GM11168 (cell line): Measurements from ENCODE around the gene EGFR.
"Not testable (repeated sequence)": the region's sequence is repeated elsewhere in the genome, so short reads cannot be mapped to it uniquely, and the experiment has no call there.

Experiments used
- in situ Hi-C: fragments of 300-500 bp; cut with MboI; formaldehyde crosslinking; loops from one replicate; pipeline ENCODE4 v1.12.0; 2022; ENCODE audit warnings: low sequenced_read_pairs; ENCODE audit not compliant: unreplicated experiment

The EGFR gene

DNA sequence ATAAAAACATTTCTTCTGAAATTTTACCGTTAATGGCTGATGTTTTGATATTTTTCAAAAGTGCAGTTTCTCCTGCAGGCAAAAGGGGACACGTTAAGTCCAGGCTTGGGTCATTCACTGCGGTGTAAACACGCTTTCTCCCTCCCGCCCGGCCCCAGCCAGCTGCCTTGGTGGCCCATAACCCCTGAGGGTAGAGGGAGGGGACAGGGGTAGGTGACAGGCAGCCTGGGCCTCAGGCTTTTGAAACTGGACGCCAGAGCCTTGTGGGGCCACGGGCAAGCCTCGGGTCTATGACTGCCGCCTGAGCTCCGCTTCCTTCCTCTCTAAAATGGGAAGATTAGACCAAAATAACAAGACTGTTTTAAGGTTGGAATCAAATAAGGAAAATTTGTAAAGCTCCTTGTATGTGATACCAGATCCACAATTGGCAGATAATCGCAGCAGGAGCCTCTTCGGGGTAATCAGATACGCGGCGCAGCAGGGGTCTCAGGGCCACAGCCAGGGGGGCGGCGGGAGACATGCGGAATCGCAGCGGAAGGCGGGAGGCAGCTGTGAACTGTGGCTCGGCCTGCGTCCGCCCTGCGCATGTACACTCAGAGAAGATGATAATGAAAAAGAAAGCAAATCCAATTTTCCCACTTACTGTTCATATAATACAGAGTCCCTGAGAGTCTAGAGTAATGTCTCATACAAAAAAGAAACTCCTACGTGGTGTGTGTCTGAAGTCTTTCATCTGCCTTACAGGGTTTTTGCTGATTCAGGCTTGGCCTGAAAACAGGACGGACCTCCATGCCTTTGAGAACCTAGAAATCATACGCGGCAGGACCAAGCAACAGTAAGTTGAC is 138.3 kb downstream of the EGFR start:
- in situ Hi-C loops = no loop called here

- in situ Hi-C loops = no loop called here
These were observed 138.9 kb downstream of the EGFR start for GRCh38 chr7:55157764-55158105.

GRCh38 chr7:55158541-55159382 is 139.9 kb downstream of the EGFR start:
- in situ Hi-C loops = no loop called here

- in situ Hi-C loops = no loop called here
These were observed 141.7 kb downstream of the EGFR start for GRCh38 chr7:55160539-55160938.

DNA sequence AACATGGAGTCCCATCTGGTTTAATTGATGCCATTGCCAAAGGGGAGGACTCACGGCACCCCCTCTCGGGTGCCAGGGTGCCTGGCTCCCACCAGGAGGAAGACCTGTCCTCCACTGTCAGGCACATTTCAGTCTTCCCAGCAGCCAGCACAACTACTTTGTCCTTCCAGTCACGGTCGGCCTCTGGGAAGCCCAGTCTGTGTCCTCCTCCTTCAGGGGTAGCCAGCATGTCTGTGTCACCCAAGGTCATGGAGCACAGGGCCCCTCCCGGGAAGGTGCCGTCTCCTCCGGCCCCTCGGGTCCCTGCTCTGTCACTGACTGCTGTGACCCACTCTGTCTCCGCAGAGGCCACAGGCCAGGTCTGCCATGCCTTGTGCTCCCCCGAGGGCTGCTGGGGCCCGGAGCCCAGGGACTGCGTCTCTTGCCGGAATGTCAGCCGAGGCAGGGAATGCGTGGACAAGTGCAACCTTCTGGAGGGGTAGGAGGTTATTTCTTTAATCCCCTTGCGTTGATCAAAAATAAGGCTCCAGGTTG is 142.4 kb downstream of the EGFR start:
- in situ Hi-C loops = no loop called here

GRCh38 chr7:55162476-55162875 is 143.7 kb downstream of the EGFR start:
- in situ Hi-C loops = no loop called here

GRCh38 chr7:55163733-55164132 is 144.9 kb downstream of the EGFR start:
- in situ Hi-C loops = no loop called here

- in situ Hi-C loops = no loop called here
These were observed 145.7 kb downstream of the EGFR start for GRCh38 chr7:55164527-55164926.

DNA sequence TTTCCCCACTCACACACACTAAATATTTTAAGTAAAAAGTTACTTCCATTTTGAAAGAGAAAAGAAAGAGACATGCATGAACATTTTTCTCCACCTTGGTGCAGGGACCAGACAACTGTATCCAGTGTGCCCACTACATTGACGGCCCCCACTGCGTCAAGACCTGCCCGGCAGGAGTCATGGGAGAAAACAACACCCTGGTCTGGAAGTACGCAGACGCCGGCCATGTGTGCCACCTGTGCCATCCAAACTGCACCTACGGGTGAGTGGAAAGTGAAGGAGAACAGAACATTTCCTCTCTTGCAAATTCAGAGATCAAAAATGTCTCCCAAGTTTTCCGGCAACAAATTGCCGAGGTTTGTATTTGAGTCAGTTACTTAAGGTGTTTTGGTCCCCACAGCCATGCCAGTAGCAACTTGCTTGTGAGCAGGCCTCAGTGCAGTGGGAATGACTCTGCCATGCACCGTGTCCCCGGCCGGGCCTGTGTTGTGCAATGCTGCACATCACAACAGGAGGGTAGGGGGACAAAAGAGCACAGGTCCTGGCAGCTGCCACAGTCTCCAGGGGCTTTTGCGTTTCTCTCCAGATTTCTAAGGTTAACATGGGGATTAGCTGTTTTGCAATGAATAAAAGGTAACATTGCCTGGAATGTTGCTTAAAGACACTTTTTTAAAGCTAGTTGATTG is 146.5 kb downstream of the EGFR start:
- in situ Hi-C loops = no loop called here

DNA sequence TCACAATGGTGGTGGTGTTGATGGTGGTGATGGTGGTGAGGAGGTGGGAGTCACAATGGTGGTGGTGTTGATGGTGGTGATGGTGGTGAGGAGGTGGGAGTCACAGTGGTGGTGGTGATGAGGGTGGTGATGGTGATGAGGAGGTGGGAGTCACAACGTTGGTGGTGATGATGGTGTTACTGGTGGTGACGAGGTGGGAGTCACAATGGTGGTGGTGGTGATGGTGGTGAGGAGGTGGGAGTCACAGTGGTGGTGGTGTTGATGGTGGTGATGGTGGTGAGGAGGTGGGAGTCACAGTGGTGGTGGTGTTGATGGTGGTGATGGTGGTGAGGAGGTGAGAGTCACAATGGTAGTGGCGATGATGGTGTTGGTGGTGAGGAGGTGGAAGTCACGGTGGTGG is 148.5 kb downstream of the EGFR start:
- in situ Hi-C loops = not testable (repeated sequence)

DNA sequence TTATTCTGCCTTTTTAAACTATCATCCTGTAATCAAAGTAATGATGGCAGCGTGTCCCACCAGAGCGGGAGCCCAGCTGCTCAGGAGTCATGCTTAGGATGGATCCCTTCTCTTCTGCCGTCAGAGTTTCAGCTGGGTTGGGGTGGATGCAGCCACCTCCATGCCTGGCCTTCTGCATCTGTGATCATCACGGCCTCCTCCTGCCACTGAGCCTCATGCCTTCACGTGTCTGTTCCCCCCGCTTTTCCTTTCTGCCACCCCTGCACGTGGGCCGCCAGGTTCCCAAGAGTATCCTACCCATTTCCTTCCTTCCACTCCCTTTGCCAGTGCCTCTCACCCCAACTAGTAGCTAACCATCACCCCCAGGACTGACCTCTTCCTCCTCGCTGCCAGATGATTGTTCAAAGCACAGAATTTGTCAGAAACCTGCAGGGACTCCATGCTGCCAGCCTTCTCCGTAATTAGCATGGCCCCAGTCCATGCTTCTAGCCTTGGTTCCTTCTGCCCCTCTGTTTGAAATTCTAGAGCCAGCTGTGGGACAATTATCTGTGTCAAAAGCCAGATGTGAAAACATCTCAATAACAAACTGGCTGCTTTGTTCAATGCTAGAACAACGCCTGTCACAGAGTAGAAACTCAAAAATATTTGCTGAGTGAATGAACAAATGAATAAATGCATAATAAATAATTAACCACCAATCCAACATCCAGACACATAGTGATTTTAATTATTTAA is 151.7 kb downstream of the EGFR start:
- in situ Hi-C loops = no loop called here

- in situ Hi-C loops = no loop called here
These were observed 152.3 kb downstream of the EGFR start for GRCh38 chr7:55171157-55171556.

DNA sequence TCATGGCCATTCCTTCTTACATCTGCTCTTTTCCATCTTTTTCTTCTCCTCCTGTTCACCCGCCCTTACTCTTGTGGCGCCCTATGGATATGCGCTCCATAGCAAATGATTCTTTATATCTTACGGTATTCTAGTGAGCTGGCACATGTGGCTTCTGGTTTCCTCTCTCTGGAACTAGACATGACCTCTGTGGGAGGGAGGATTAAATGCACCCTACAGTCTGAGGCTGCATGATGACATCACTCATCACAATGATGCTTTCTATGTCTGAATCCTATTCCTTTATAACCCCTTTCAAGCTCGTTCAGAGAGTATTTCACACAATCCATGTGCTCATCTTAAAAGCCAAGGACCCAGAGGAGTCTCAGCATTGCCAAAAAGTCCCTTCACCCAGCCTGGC is 153.3 kb downstream of the EGFR start:
- in situ Hi-C loops = no loop called here

- in situ Hi-C loops = no loop called here
These were observed 154.2 kb downstream of the EGFR start for GRCh38 chr7:55172881-55173609.

- in situ Hi-C loops = no loop called here
These were observed 154.9 kb downstream of the EGFR start for GRCh38 chr7:55173671-55174070.

GRCh38 chr7:55174456-55174855 is 155.6 kb downstream of the EGFR start:
- in situ Hi-C loops = no loop called here

GRCh38 chr7:55174856-55175255 is 156.0 kb downstream of the EGFR start:
- in situ Hi-C loops = no loop called here

- in situ Hi-C loops = no loop called here
These were observed 158.3 kb downstream of the EGFR start for GRCh38 chr7:55177068-55177530.

DNA sequence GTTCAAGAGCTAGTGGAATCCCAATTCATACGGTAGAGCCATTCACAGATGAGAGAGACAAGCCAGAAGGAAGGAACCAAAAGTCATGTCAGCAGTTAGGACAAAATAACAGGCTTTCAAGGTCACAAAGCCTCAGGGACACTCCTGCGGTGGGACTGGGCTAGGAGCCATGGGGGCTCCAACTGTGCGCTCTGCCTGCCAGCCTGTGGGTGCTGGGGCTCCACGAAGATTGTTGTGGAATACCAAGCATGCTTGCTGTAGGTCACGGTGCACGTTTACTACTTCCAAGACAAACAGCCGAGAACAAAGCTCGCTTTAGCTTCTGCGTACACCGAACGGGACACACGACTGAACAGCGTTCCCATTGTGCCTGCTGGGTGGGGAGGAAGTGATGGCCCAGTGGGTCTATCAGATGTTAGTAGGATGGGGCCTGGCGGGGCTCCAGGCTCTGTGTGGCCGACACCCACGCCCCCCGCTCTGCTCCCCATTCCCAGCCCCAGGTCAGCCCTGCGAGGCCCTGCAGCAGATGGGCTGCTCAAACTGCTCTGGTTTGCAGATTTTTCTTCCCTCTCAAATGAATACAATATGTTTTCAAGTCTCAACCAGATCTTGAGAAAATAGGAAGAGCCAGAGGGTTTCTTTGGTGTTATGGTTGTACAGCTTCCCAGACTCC is 158.9 kb downstream of the EGFR start:
- in situ Hi-C loops = no loop called here
